HepG2 (cell line): ENCODE data around the gene GGPS1. TPM values are rescaled to one million over a fixed set of nuclear protein-coding genes. Genes with fewer than 3 reads are reported as not detected.

Experiments
- ATAC-seq: fragments of 200-7000 bp; cut with Tn5 transposase; 3 replicates; pipeline ENCODE4 v1.9.1; 2020; ENCODE audit warnings: mild to moderate bottlenecking, moderate library complexity
- BruUV-seq: library from RNA; stranded (reverse); fragments of 400-500 nt; replicated peaks from 2 replicates; lab custom pipeline; 2021; lab: Mats Ljungman, UMichigan
- CTCF ChIA-PET: fragments of 300-600 bp; formaldehyde crosslinking; extraction: SDS; loops from one replicate; lab custom pipeline; 2021; ENCODE audit warnings: low total read pairs, inconsistent platforms, low intra/inter-chr PET ratio; lab: Yijun Ruan, JAX
- POLR2A ChIA-PET: fragments of 350-600 bp; sonication (Branson Sonifier 250); formaldehyde crosslinking; loops from one replicate; lab custom pipeline; 2020; ENCODE audit warnings: antibody characterized with exemption, inconsistent platforms; lab: Yijun Ruan, JAX
- DNase-seq: peaks from one replicate; pipeline ENCODE4 v3.0.0-alpha.2; 2015; ENCODE audit warnings: low spot score
- FAIRE-seq: peaks from 3 replicates; lab custom pipeline; 2011; peaks lifted over from hg19 to GRCh38; lab: Jason Lieb, UNC
- H2AFZ ChIP-seq: one replicate; pipeline ENCODE4 v1.6.1; 2011; ENCODE audit warnings: low read length, inconsistent platforms
- H3K27ac ChIP-seq: fragments of 300-600 bp; 3 replicates; pipeline ENCODE4 v1.8.0; 2011; ENCODE audit warnings: mixed run types, mild to moderate bottlenecking, mixed read lengths, low read length, inconsistent platforms; ENCODE audit not compliant: insufficient read depth; ENCODE audit errors: extremely low read length
- H3K27me3 ChIP-seq, 2 experiments: fragments of 200-600 bp in 1 of 2; 2 replicates in 1 of 2; 3 replicates in 1 of 2; pipeline versions ENCODE4 v1.6.0 to v1.8.0; 2011; ENCODE audit warnings: low read length in 2 of 2, mild to moderate bottlenecking in 2 of 2, moderate library complexity in 2 of 2, inconsistent platforms in 1 of 2; ENCODE audit not compliant: insufficient read depth in 2 of 2, control insufficient read depth in 1 of 2
- H3K36me3 ChIP-seq, 2 experiments: fragments of 200-600 bp in 1 of 2; replicated peaks in 1 of 2; 2 replicates in 1 of 2; 3 replicates in 1 of 2; pipeline versions ENCODE4 v1.5.1 to v1.8.0; 2011; ENCODE audit warnings: low read length in 2 of 2, inconsistent platforms in 1 of 2; ENCODE audit not compliant: insufficient read depth in 2 of 2, control insufficient read depth in 1 of 2
- H3K4me1 ChIP-seq: 2 replicates; pipeline ENCODE4 v1.5.1; 2012; ENCODE audit warnings: low read length, inconsistent platforms; ENCODE audit not compliant: insufficient read depth
- H3K4me2 ChIP-seq: 2 replicates; pipeline ENCODE4 v1.6.0; 2011; ENCODE audit warnings: low read depth, low read length, inconsistent platforms
- H3K4me3 ChIP-seq, 3 experiments: fragments of 200-600 bp in 1 of 3; sonication (generic), shearing (Covaris generic) in 1 of 3; replicated peaks in 1 of 3; 2 replicates each; pipeline ENCODE4 v1.5.1; 2011 to 2016; ENCODE audit warnings: low read length in 3 of 3, inconsistent platforms in 2 of 3, low read depth in 2 of 3, mild to moderate bottlenecking in 2 of 3, control low read depth in 1 of 3, mixed read lengths in 1 of 3; ENCODE audit not compliant: insufficient read depth in 1 of 3
- H3K79me2 ChIP-seq: one replicate; pipeline ENCODE4 v1.6.1; 2011; ENCODE audit warnings: low read length, inconsistent platforms; ENCODE audit not compliant: insufficient read depth
- H3K9ac ChIP-seq: 2 replicates; pipeline ENCODE4 v1.6.0; 2011; ENCODE audit warnings: mild to moderate bottlenecking, low read depth, low read length, inconsistent platforms; ENCODE audit not compliant: insufficient read depth
- H3K9me3 ChIP-seq: 2 replicates; pipeline ENCODE4 v1.5.1; 2012; ENCODE audit warnings: mild to moderate bottlenecking, low read length
- H4K20me1 ChIP-seq: 2 replicates; pipeline ENCODE4 v1.6.0; 2011; ENCODE audit warnings: inconsistent platforms, mild to moderate bottlenecking, low read length, moderate library complexity; ENCODE audit not compliant: insufficient read depth
- ATF2 ChIP-seq: sonication (generic); formaldehyde crosslinking; IDR thresholded peaks from 2 replicates; pipeline ENCODE4 v1.4.0; 2020; ENCODE audit warnings: missing genetic modification reagents
- ETV5 ChIP-seq: IDR thresholded peaks from 2 replicates; pipeline ENCODE4 v1.6.1; 2018; ENCODE audit warnings: missing biosample characterization, missing genetic modification reagents, inconsistent platforms, borderline replicate concordance
- JDP2 ChIP-seq: sonication (generic); formaldehyde crosslinking; IDR thresholded peaks from 2 replicates; pipeline ENCODE4 v1.8.1; 2022; ENCODE audit warnings: missing genetic modification reagents, borderline replicate concordance
- MAF1 ChIP-seq: sonication (generic); formaldehyde crosslinking; IDR thresholded peaks from 2 replicates; pipeline ENCODE4 v1.5.0; 2020; ENCODE audit warnings: missing genetic modification reagents, borderline replicate concordance
- NAIF1 ChIP-seq: sonication (generic); formaldehyde crosslinking; IDR thresholded peaks from 2 replicates; pipeline ENCODE4 v1.5.0; 2020; ENCODE audit warnings: mild to moderate bottlenecking, missing genetic modification reagents, borderline replicate concordance
- SOX5 ChIP-seq: IDR thresholded peaks from 2 replicates; pipeline ENCODE4 v1.6.1; 2016; ENCODE audit warnings: borderline replicate concordance
- STAG1 ChIP-seq: sonication (generic); formaldehyde crosslinking; IDR thresholded peaks from 2 replicates; pipeline ENCODE4 v1.4.0; 2020; ENCODE audit warnings: missing genetic modification reagents
- ZBTB38 ChIP-seq: sonication (generic); formaldehyde crosslinking; IDR thresholded peaks from 2 replicates; pipeline ENCODE4 v1.5.1; 2020; ENCODE audit warnings: mild to moderate bottlenecking, missing genetic modification reagents
- ZNF143 ChIP-seq: sonication (generic); formaldehyde crosslinking; IDR thresholded peaks from 2 replicates; pipeline ENCODE4 v1.4.0; 2020; ENCODE audit warnings: missing genetic modification reagents
- ZNF547 ChIP-seq: sonication (generic); formaldehyde crosslinking; IDR thresholded peaks from 2 replicates; pipeline ENCODE4 v1.5.1; 2020; ENCODE audit warnings: mild to moderate bottlenecking, missing genetic modification reagents
- WGBS: methylation state at CpG from one replicate; pipeline ENCODE4 v1.1.6; 2017; ENCODE audit warnings: low lambda C conversion rate; 5-methylcytosine and 5-hydroxymethylcytosine counted together
- in situ Hi-C: cut with HindIII; loops from 2 replicates; pipeline ENCODE4 v1.10.0; 2017; ENCODE audit warnings: low pct_unique_long_range_greater_than_20kb; ENCODE audit not compliant: extremely low pct_ligation_motif_present
- intact Hi-C: fragments of 100-400 bp; cut with micrococcal nuclease; formaldehyde crosslinking; loops from one replicate; pipeline ENCODE4 v1.10.0; 2022; ENCODE audit not compliant: unreplicated experiment
- polyA plus RNA-seq, 8 experiments: library from polyadenylated mRNA; depleted of rRNA in 3 of 8; stranded (reverse) in 7 of 8; unstranded in 1 of 8; fragments of >200 nt; fragmentation: Illumina TruSeq in 4 of 8; extraction: Trizol in 4 of 8; gene quantifications; 2 replicates each; pipeline versions ENCODE4 v1.2.1 to v1.2.3, GENCODE V29; 2011 to 2016; ENCODE audit warnings: low read depth in 4 of 8, missing spikeins in 1 of 8, mixed read lengths in 1 of 8; ENCODE audit not compliant: insufficient read depth in 1 of 8
- total RNA-seq, 5 experiments: library from RNA; depleted of rRNA; stranded (reverse); fragments of >200 nt; fragmentation: Illumina TruSeq; extraction: Trizol; gene quantifications; 2 replicates each; pipeline ENCODE4 v1.2.3, GENCODE V29; 2016; ENCODE audit warnings: low read depth in 1 of 5
- TF ChIP-seq, protein P1 (sequence below): sonication (generic); formaldehyde crosslinking; IDR thresholded peaks from 2 replicates; pipeline ENCODE4 v1.5.1; 2020; ENCODE audit warnings: missing genetic modification reagents, mild to moderate bottlenecking, borderline replicate concordance

The GGPS1 gene
- total and polyA plus RNA-seq, 2 of the 13 experiments (the other 11 are each of a cell fraction or from before 2014, with no cell fraction given): 28.8 to 42.6 TPM

GRCh38 chr1:235289859-235290739 lies 38.3 kb upstream of the GGPS1 start:
- no peak overlapping the region for H3K9ac ChIP-seq
- intact Hi-C loops: no loop called here
- DNase-seq (no peak), ATAC-seq (no peak), FAIRE-seq (no peak)
- H3K4me1 ChIP-seq: peaks cover 23% of the 10 kb centered on the region
- ChIA-PET CTCF (no interaction called here), POLR2A (no interaction called here)
- H4K20me1 ChIP-seq: peaks cover 44% of the 10 kb centered on the region
- H3K79me2 ChIP-seq: peaks cover 96% of the 10 kb centered on the region
- in situ Hi-C loops: no loop called here
- H2AFZ ChIP-seq: no peak overlapping the region
- no peak overlapping the region for H3K4me2 ChIP-seq
- no TSS peak for BruUV-seq
- WGBS: 95% methylated on average over 12 of the region's 12 CpGs
- H3K4me3 ChIP-seq: no peak overlapping the region
- no peaks in the 10 kb centered on the region for H3K36me3 ChIP-seq
- no peaks in the 10 kb centered on the region for H3K27me3 ChIP-seq
- no peak overlapping the region for H3K27ac ChIP-seq
- TF ChIP-seq SOX5 (CRISPR knock-in tag) (no peak), NAIF1 (no peak), ATF2 (CRISPR knock-in tag) (no peak)
- no peaks in the 10 kb centered on the region for H3K9me3 ChIP-seq

GRCh38 chr1:235290740-235291502 lies 37.4 kb upstream of the GGPS1 start:
- BruUV-seq: no TSS peak
- ChIA-PET POLR2A (no interaction called here), CTCF (no interaction called here)
- no peak for FAIRE-seq
- in situ Hi-C loops: no loop called here
- no peak for TF ChIP-seq STAG1 (CRISPR knock-in tag)
- no peak for TF ChIP-seq ETV5
- TF ChIP-seq ZBTB38 (CRISPR knock-in tag): no peak
- no peak for TF ChIP-seq ZNF143 (CRISPR knock-in tag)
- TF ChIP-seq, protein P1, sequence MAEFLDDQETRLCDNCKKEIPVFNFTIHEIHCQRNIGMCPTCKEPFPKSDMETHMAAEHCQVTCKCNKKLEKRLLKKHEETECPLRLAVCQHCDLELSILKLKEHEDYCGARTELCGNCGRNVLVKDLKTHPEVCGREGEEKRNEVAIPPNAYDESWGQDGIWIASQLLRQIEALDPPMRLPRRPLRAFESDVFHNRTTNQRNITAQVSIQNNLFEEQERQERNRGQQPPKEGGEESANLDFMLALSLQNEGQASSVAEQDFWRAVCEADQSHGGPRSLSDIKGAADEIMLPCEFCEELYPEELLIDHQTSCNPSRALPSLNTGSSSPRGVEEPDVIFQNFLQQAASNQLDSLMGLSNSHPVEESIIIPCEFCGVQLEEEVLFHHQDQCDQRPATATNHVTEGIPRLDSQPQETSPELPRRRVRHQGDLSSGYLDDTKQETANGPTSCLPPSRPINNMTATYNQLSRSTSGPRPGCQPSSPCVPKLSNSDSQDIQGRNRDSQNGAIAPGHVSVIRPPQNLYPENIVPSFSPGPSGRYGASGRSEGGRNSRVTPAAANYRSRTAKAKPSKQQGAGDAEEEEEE (CRISPR knock-in tag): no peak
- TF ChIP-seq MAF1 (CRISPR knock-in tag): no peak
- no peak for TF ChIP-seq JDP2
- no peak for TF ChIP-seq ZNF547 (CRISPR knock-in tag)
- TF ChIP-seq, all 625 proteins: peak for 0
- Histone ChIP-seq H3K27me3 (no peaks in the 10 kb centered on the region), H3K4me2 (no peak overlapping the region), H3K79me2 (peaks cover 96% of the 10 kb centered on the region), H3K36me3 (no peaks in the 10 kb centered on the region), H3K4me1 (peaks cover 31% of the 10 kb centered on the region), H3K27ac (no peak overlapping the region), H3K9me3 (no peaks in the 10 kb centered on the region), H4K20me1 (peaks cover 46% of the 10 kb centered on the region), H3K4me3 (no peak overlapping the region), H3K9ac (no peak overlapping the region), H2AFZ (no peak overlapping the region)
- 98% methylated on average over 12 of the region's 12 CpGs for WGBS
- no peak for ATAC-seq
- DNase-seq: no peak
- intact Hi-C loops: no loop called here
